Breast epithelium (tissue), 4 donors: ENCODE data around the gene KLHL29. TPM values are rescaled to one million over a fixed set of nuclear protein-coding genes. Genes with fewer than 3 reads are reported as not detected.

Experiments
- DNase-seq, 2 donors: peaks; one replicate each; pipeline ENCODE4 v3.0.0-alpha.2; 2019; ENCODE audit warnings: low spot score in 2 of 2
- H3K27ac ChIP-seq, 2 donors: fragments of 200-600 bp; sonication (generic) in 1 of 2; one replicate each; pipeline ENCODE4 v1.5.1; 2016 to 2019; ENCODE audit warnings: mild to moderate bottlenecking in 1 of 2
- H3K27me3 ChIP-seq, 2 donors: fragments of 200-600 bp; sonication (generic) in 1 of 2; one replicate each; pipeline versions ENCODE4 v1.5.1 to v1.6.0; 2017 to 2019; ENCODE audit warnings: control low read depth in 1 of 2, mild to moderate bottlenecking in 1 of 2
- H3K36me3 ChIP-seq: fragments of 200-600 bp; one replicate; pipeline ENCODE4 v1.5.1; 2019
- H3K4me1 ChIP-seq, 2 donors: fragments of 200-600 bp; sonication (generic); one replicate each; pipeline ENCODE4 v1.5.1; 2016 to 2019; ENCODE audit warnings: control low read depth in 1 of 2
- H3K4me3 ChIP-seq, 3 donors: fragments of 200-600 bp; sonication (generic); 1 replicate in 2 of 3; 2 replicates in 1 of 3; pipeline ENCODE4 v1.5.1; 2016 to 2019; ENCODE audit warnings: mild to moderate bottlenecking in 3 of 3, moderate library complexity in 2 of 3
- H3K9me3 ChIP-seq, 2 donors: fragments of 200-600 bp; sonication (generic) in 1 of 2; one replicate each; pipeline ENCODE4 v1.5.1; 2016 to 2019; ENCODE audit warnings: control low read depth in 1 of 2
- CTCF ChIP-seq, 3 donors: fragments of 450-650 bp; IDR thresholded peaks; one replicate each; pipeline ENCODE4 v1.5.1; 2016 to 2017; ENCODE audit warnings: antibody characterized with exemption in 3 of 3, mild to moderate bottlenecking in 3 of 3, moderate library complexity in 3 of 3
- POLR2A ChIP-seq: fragments of 450-650 bp; IDR thresholded peaks from one replicate; pipeline ENCODE4 v1.6.1; 2016; ENCODE audit warnings: antibody characterized with exemption, mild to moderate bottlenecking, moderate library complexity
- POLR2AphosphoS5 ChIP-seq, 3 donors: sonication (generic); formaldehyde crosslinking; IDR thresholded peaks; one replicate each; pipeline ENCODE4 v1.6.1; 2017; ENCODE audit warnings: antibody characterized with exemption in 3 of 3
- intact Hi-C: fragments of 100-400 bp; cut with DNase I; formaldehyde crosslinking; loops from one replicate; pipeline ENCODE4 v1.15.1; 2023; ENCODE audit warnings: low total_unique reads
- total RNA-seq, 3 donors: library from RNA; depleted of rRNA; stranded (reverse); fragments of >200 nt; gene quantifications; one replicate each; pipeline ENCODE4 v1.1.0, GENCODE V29; 2016

KLHL29 gene
- total RNA-seq, 3 donors from 2014 or later = 4.5 to 20.9 (median 14.7) TPM

- H3K9me3 ChIP-seq = no peaks in the 10 kb centered on the region
- no peak overlapping the region for H3K4me3 ChIP-seq
- H3K27ac ChIP-seq = no peak overlapping the region
- TF ChIP-seq CTCF (IDR thresholded peaks at IDR 0.05) (no peak), POLR2AphosphoS5 (IDR thresholded peaks at IDR 0.05) (no peak), POLR2A (no peak)
- no peaks in the 10 kb centered on the region for H3K4me1 ChIP-seq
- H3K27me3 ChIP-seq = no peaks in the 10 kb centered on the region
- intact Hi-C loops = no loop called here
- no peaks in the 10 kb centered on the region for H3K36me3 ChIP-seq
- DNase-seq = no peak
These were observed 314.6 kb downstream of the KLHL29 start for GRCh38 chr2:23699580-23699925.

- no peaks in the 10 kb centered on the region for H3K4me1 ChIP-seq
- no peak for DNase-seq
- no peak overlapping the region for H3K27ac ChIP-seq
- no peaks in the 10 kb centered on the region for H3K27me3 ChIP-seq
- no peaks in the 10 kb centered on the region for H3K9me3 ChIP-seq
- no peak overlapping the region for H3K4me3 ChIP-seq
- H3K36me3 ChIP-seq = no peaks in the 10 kb centered on the region
- TF ChIP-seq CTCF (IDR thresholded peaks at IDR 0.05) = no peak
- TF ChIP-seq POLR2A = no peak
- TF ChIP-seq POLR2AphosphoS5 (IDR thresholded peaks at IDR 0.05) = no peak
- intact Hi-C loops = no loop called here
These were observed 315.6 kb downstream of the KLHL29 start for GRCh38 chr2:23700627-23701026.

GRCh38 chr2:23703037-23703582, 318.1 kb downstream of the KLHL29 start:
- no peaks in the 10 kb centered on the region for H3K27me3 ChIP-seq
- H3K4me3 ChIP-seq = no peak overlapping the region
- TF ChIP-seq POLR2A (no peak), CTCF (IDR thresholded peaks at IDR 0.05) (no peak), POLR2AphosphoS5 (IDR thresholded peaks at IDR 0.05) (no peak)
- peaks cover 9% of the 10 kb centered on the region for H3K36me3 ChIP-seq
- intact Hi-C loops = no loop called here
- no peaks in the 10 kb centered on the region for H3K4me1 ChIP-seq
- H3K27ac ChIP-seq = no peak overlapping the region
- DNase-seq = no peak
- H3K9me3 ChIP-seq = no peaks in the 10 kb centered on the region

- intact Hi-C loops = no loop called here
- no peak overlapping the region for H3K4me3 ChIP-seq
- no peaks in the 10 kb centered on the region for H3K4me1 ChIP-seq
- H3K9me3 ChIP-seq = no peaks in the 10 kb centered on the region
- H3K27me3 ChIP-seq = no peaks in the 10 kb centered on the region
- TF ChIP-seq POLR2A = no peak
- TF ChIP-seq POLR2AphosphoS5 (IDR thresholded peaks at IDR 0.05) = no peak
- no peak for TF ChIP-seq CTCF (IDR thresholded peaks at IDR 0.05)
- H3K27ac ChIP-seq = no peak overlapping the region
- peaks cover 9% of the 10 kb centered on the region for H3K36me3 ChIP-seq
- no peak for DNase-seq
These were observed 318.8 kb downstream of the KLHL29 start for GRCh38 chr2:23703583-23704385.

GRCh38 chr2:23705771-23706612, 321.0 kb downstream of the KLHL29 start:
- Histone ChIP-seq H3K36me3 (peaks cover 9% of the 10 kb centered on the region), H3K27ac (no peak overlapping the region), H3K27me3 (no peaks in the 10 kb centered on the region), H3K9me3 (no peaks in the 10 kb centered on the region), H3K4me1 (no peaks in the 10 kb centered on the region), H3K4me3 (no peak overlapping the region)
- no peak for DNase-seq
- intact Hi-C loops = no loop called here
- TF ChIP-seq CTCF (IDR thresholded peaks at IDR 0.05) = no peak
- TF ChIP-seq POLR2AphosphoS5 (IDR thresholded peaks at IDR 0.05) = no peak
- TF ChIP-seq POLR2A = no peak
